ENCODE data around the gene ANO9. TPM values are rescaled to one million over a fixed set of nuclear protein-coding genes. Genes with fewer than 3 reads are reported as not detected.

The ANO9 gene
- total RNA-seq, 1 donor from 2014 or later: 31.0 TPM

DNA sequence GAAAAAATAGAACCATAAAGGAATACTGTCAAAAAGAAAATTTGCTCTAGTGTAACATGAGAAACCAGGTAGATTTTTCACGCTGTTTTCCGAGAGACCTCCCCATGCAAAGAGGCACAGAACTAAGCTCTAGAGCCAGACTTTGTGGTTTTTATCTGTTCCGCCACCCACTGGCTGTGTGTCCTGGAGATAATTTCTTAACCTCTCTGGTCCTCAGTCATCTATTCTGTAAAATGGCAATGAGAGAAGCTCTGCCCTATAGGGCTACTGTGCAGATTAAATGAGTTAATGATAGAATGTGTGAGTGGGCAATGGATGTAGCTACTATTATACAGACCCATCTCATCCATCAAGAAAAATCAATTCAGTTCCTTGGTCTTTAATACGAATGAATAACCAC lies 17.6 kb downstream of the ANO9 start:
- TF ChIP-seq, protein P1, sequence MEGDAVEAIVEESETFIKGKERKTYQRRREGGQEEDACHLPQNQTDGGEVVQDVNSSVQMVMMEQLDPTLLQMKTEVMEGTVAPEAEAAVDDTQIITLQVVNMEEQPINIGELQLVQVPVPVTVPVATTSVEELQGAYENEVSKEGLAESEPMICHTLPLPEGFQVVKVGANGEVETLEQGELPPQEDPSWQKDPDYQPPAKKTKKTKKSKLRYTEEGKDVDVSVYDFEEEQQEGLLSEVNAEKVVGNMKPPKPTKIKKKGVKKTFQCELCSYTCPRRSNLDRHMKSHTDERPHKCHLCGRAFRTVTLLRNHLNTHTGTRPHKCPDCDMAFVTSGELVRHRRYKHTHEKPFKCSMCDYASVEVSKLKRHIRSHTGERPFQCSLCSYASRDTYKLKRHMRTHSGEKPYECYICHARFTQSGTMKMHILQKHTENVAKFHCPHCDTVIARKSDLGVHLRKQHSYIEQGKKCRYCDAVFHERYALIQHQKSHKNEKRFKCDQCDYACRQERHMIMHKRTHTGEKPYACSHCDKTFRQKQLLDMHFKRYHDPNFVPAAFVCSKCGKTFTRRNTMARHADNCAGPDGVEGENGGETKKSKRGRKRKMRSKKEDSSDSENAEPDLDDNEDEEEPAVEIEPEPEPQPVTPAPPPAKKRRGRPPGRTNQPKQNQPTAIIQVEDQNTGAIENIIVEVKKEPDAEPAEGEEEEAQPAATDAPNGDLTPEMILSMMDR (IDR thresholded peaks at IDR 0.05; ENCODE audit: unreplicated experiment): no peak
- H3K4me3 Mint-ChIP-seq (ENCODE audit: low read depth): no peak overlapping the region
- H3K9me3 Mint-ChIP-seq (ENCODE audit: low read depth): no peaks in the 10 kb centered on the region
- no peak overlapping the region for H3K27ac Mint-ChIP-seq
- H3K27me3 Mint-ChIP-seq: peaks cover 25% of the 10 kb centered on the region
- H3K36me3 Mint-ChIP-seq (ENCODE audit: insufficient read depth): peaks cover 2% of the 10 kb centered on the region
- DNase-seq (ENCODE audit: low spot score, unreplicated experiment): no peak
- H3K4me1 Mint-ChIP-seq (ENCODE audit: low read depth): no peaks in the 10 kb centered on the region

DNA sequence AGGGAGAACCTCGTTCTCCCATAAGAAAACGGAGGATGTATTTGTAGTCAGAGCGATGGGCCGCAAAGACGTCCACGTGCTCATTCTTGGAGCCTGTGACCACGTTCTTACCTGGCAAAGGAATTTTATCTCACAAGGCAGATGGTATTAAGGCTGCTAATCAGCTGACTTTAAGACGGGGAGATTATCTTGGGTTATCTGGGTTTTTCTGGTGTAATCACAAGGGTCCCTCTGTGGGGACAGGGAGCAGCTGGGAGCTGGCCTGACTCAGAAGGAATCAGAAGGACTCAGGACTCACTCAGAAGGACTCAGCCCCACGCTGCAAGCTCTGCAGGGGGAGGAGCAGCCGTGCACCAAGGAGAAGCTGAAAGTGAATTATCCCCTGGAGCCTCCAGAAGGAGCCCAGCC lies 19.6 kb downstream of the ANO9 start:
- Mint-ChIP-seq H3K4me1 (ENCODE audit: low read depth) (peaks cover 3% of the 10 kb centered on the region), H3K27ac (no peak overlapping the region), H3K27me3 (peaks cover 33% of the 10 kb centered on the region), H3K9me3 (ENCODE audit: low read depth) (no peaks in the 10 kb centered on the region), H3K4me3 (ENCODE audit: low read depth) (no peak overlapping the region), H3K36me3 (ENCODE audit: insufficient read depth) (no peaks in the 10 kb centered on the region)
- TF ChIP-seq, protein P1 (IDR thresholded peaks at IDR 0.05; ENCODE audit: unreplicated experiment): no peak
- no peak for DNase-seq (ENCODE audit: low spot score, unreplicated experiment)

DNA sequence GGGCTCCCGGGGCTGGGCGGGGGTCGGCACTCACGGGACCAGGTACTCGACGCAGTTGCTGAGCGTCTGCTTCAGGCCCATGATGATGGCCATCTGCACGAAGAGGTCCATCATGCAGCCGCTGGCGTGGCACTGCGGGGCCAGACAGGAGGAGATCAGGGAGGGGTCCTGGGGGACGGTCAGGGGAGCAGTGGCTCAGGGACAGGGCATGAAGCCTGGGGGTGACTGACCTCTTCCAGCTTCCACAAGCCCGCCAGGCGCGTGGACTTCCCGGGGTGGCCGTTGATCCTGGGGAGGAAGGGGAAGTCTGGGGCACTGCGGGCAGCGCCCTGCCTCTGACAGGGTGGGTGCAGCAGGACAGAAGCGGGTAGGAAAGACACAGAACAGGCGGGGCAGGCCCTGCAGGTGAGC lies 20.9 kb downstream of the ANO9 start:
- Mint-ChIP-seq H3K27ac (no peak overlapping the region), H3K4me1 (ENCODE audit: low read depth) (peaks cover 6% of the 10 kb centered on the region), H3K9me3 (ENCODE audit: low read depth) (no peaks in the 10 kb centered on the region), H3K27me3 (peaks cover 31% of the 10 kb centered on the region), H3K4me3 (ENCODE audit: low read depth) (no peak overlapping the region), H3K36me3 (ENCODE audit: insufficient read depth) (no peaks in the 10 kb centered on the region)
- DNase-seq (ENCODE audit: low spot score, unreplicated experiment): no peak
- TF ChIP-seq, protein P1 (IDR thresholded peaks at IDR 0.05; ENCODE audit: unreplicated experiment): no peak

DNA sequence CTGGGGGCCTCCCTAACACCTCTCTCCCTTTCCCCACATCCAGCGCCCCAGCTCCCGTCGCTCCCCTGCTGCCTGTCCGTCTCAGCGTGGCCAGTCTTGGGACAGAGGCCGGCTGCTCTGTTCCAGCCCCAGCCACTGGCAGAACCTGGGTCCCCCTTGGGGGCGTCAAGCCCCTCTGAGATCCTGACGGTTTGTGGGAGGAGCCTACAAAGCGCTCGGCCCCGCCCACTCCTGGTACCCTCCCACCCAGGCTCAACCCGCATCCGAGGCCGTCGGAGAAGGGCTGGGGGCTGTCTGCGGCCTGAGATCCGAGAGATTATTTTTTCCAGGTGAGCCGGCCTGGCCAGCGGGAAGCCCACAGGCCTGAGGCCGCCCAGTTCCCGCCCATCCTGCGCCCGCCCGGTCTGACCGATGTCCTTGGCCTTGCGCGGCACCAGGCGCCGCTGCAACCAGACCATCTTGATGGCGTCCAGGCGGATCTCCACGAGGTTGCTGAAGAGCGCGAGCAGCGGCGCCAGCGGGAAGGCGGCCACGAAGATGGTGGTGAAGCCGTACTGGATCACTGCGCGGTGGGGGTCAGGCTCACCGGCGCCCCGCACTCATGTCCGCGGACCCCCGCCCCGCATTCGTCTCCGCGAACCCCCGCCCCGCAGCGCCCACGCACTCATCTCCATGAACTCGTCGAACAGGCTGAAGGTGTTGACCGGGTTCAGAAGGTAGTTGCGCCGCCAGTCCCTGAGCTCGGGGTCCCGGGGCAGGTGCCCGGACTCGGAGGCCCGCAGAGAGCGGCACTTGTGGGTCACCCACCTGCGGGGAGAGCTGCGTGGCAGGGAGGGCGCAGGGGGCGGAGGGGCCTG lies 21.5 kb downstream of the ANO9 start:
- Mint-ChIP-seq H3K4me3 (ENCODE audit: low read depth) (no peak overlapping the region), H3K27me3 (peaks cover 27% of the 10 kb centered on the region), H3K4me1 (ENCODE audit: low read depth) (peaks cover 7% of the 10 kb centered on the region), H3K9me3 (ENCODE audit: low read depth) (no peaks in the 10 kb centered on the region), H3K36me3 (ENCODE audit: insufficient read depth) (no peaks in the 10 kb centered on the region), H3K27ac (no peak overlapping the region)
- TF ChIP-seq, protein P1 (IDR thresholded peaks at IDR 0.05; ENCODE audit: unreplicated experiment): no peak
- DNase-seq (ENCODE audit: low spot score, unreplicated experiment): no peak

DNA sequence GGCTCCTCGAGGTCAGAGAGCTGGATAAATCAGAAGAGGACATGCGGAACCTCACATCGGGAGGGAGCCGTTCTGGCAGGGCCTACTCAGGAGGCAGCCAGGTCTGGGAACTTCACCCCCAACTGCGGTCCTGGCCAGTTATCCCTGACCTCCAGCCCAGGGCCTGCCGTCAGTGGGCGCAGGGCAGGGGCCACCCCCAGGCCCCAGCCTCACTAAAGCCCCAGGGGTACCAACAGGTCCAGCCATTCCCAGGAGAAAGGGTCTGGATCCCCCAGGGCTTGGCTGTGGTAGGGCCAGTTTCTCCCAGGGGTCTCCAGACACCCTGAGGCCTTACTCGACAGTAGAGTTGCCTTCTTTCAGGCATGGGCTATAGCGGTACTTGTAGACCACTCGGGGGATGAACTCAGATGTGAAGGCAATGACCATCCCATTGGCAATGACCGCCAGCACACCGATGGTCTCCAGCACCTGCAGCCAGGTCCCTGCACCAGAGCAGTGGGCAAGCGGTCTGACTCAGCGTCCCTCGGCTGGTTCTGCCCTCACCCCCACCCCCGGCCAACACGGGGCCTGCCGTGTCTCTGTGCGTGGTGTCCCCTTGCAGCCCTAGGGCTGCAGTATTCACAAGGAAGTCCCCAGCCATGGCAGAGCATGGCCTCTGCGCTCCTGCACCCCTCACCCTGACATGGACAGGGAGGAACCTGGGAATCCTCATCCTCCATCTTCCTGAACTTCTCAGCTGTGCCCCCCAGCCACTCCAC lies 22.4 kb downstream of the ANO9 start:
- DNase-seq (ENCODE audit: low spot score, unreplicated experiment): no peak

More for the DNA sequence above, 22.4 kb downstream of the ANO9 start:
- no peaks in the 10 kb centered on the region for H3K9me3 Mint-ChIP-seq (ENCODE audit: low read depth)
- no peak overlapping the region for H3K4me3 Mint-ChIP-seq (ENCODE audit: low read depth)
- no peaks in the 10 kb centered on the region for H3K36me3 Mint-ChIP-seq (ENCODE audit: insufficient read depth)
- TF ChIP-seq, protein P1 (IDR thresholded peaks at IDR 0.05; ENCODE audit: unreplicated experiment): no peak
- peaks cover 20% of the 10 kb centered on the region for H3K27me3 Mint-ChIP-seq
- no peak overlapping the region for H3K27ac Mint-ChIP-seq
- peaks cover 7% of the 10 kb centered on the region for H3K4me1 Mint-ChIP-seq (ENCODE audit: low read depth)

Measured in progenitor cell of endocrine pancreas (in vitro differentiated cells).